ENCODE measurements around the gene BARD1.
"Not testable (repeated sequence)": the region's sequence is repeated elsewhere in the genome, so short reads cannot be mapped to it uniquely, and the experiment has no call there.

The BARD1 gene

DNA sequence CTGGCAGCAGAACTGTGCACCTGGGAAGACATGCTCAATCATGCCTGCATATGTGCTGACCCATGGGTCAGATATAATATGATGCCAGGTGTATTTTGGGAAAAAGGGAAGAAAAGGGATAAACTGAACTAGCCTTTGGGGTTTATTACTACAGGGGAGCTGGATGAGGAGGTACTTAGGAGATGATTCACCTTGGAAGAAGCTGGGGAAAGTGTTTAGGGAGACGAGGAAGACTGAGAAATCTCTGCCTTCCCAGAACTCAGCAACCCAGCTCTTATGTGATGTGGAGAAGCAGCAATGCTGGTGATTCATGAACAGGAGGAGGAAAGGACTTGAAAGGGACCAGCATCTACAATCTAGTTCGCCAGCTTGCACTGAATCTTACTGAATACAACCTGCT lies 110.2 kb downstream of the BARD1 start:
- TF ChIP-seq, protein P1, sequence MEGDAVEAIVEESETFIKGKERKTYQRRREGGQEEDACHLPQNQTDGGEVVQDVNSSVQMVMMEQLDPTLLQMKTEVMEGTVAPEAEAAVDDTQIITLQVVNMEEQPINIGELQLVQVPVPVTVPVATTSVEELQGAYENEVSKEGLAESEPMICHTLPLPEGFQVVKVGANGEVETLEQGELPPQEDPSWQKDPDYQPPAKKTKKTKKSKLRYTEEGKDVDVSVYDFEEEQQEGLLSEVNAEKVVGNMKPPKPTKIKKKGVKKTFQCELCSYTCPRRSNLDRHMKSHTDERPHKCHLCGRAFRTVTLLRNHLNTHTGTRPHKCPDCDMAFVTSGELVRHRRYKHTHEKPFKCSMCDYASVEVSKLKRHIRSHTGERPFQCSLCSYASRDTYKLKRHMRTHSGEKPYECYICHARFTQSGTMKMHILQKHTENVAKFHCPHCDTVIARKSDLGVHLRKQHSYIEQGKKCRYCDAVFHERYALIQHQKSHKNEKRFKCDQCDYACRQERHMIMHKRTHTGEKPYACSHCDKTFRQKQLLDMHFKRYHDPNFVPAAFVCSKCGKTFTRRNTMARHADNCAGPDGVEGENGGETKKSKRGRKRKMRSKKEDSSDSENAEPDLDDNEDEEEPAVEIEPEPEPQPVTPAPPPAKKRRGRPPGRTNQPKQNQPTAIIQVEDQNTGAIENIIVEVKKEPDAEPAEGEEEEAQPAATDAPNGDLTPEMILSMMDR (IDR thresholded peaks at IDR 0.05; ENCODE audit: borderline replicate concordance, control extremely low read depth, extremely low read depth, insufficient read depth, missing control alignments), result no peak

GRCh38 chr2:214696681-214697080 lies 112.8 kb downstream of the BARD1 start:
- in situ Hi-C loops (cut with MboI; ENCODE audit: low sequenced_read_pairs, unreplicated experiment), result no loop called here
- TF ChIP-seq, protein P1 (IDR thresholded peaks at IDR 0.05; ENCODE audit: borderline replicate concordance, control extremely low read depth, extremely low read depth, insufficient read depth, missing control alignments), result no peak
- no peak for DNase-seq (ENCODE audit: low spot score)

More for the DNA sequence above, 110.2 kb downstream of the BARD1 start:
- DNase-seq (ENCODE audit: low spot score), result no peak
- in situ Hi-C loops (cut with MboI; ENCODE audit: low sequenced_read_pairs, unreplicated experiment), result no loop called here

DNA sequence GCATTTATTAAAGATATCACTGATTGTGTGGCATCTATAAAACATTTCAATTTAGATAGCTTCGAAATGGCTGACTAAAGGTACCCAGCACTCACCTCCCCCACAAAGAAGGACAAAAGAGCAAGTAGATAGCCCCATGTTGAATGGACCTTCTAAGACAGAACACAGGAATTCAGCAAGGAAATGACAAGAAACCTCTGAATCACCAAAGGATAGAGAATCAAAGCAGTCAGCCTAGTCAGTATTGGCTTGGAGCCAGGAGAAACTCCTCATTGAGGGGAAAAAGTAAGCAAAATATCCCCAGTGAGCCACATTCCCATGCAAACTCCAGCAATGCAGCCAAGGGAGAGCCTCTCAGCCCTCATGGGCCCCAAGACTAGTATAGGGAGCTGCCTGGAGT lies 113.7 kb downstream of the BARD1 start:
- no peak for DNase-seq (ENCODE audit: low spot score)
- in situ Hi-C loops (cut with MboI; ENCODE audit: low sequenced_read_pairs, unreplicated experiment), result no loop called here
- TF ChIP-seq, protein P1 (IDR thresholded peaks at IDR 0.05; ENCODE audit: borderline replicate concordance, control extremely low read depth, extremely low read depth, insufficient read depth, missing control alignments), result no peak

DNA sequence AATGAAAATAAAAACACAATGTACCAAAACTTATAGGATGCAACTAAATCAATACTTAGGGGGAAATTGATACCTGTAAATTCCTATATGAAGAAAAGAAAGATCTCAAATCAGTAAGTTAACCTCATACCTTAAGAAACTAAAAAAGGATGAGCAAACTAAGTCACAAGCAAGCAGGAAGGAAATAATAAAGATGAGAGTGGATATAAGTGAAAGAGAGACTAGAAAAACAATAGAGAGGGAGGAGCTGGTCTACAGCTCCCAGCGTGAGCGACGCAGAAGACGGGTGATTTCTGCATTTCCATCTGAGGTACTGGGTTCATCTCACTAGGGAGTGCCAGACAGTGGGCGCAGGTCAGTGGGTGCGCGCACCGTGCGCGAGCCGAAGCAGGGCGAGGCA lies 125.9 kb downstream of the BARD1 start:
- DNase-seq (ENCODE audit: low spot score); in situ Hi-C loops (cut with MboI; ENCODE audit: low sequenced_read_pairs, unreplicated experiment): not testable (repeated sequence)

DNA sequence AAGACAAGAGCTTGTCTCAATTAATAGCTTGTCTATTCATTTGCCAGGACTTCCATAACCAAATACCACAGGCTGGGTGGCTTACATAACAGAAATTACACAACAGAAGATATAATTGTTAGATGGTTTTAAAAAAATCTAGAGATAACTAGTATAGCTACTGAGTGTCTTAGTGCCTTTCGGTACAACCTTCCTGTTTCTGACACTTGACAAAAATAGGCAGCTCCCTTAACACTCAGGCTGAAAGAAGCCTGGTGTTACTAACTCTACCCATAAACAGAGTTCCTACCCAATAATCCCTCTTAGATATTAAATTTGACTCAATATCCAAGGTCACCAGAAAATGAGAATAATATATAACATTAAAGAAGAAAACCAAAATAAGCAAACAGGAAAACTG lies 129.7 kb downstream of the BARD1 start:
- in situ Hi-C loops (cut with MboI; ENCODE audit: low sequenced_read_pairs, unreplicated experiment), result no loop called here
- TF ChIP-seq, protein P1 (IDR thresholded peaks at IDR 0.05; ENCODE audit: borderline replicate concordance, control extremely low read depth, extremely low read depth, insufficient read depth, missing control alignments), result no peak
- no peak for DNase-seq (ENCODE audit: low spot score)

DNA sequence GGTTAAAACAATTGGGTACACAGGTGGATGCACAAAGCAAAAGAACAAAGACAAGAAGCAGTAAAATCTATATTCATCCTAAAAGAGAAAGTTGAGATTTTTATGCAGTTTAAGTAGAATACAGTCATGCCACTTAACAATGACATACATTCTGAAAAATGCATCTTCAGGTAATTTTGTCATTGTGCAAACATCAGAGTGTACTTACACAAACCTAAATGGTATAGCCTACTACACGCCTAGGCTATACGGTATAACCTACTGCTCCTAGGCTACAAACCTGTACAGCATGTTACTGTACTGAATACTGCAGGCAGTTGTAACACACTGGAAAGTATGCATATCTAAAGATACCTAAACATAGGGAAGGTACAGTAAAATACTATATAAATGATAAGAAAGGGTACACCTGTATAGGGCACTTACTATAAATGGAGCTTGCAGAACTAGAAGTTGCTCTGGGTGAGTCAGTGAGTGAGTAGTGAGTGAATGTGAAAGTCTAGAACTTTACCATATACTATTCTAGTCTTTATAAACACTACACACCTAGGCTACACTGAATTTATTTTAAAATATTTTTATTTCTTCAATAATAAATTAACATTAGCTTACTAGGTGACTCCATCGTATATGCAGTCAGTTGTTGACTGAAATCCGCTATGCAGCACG lies 132.9 kb downstream of the BARD1 start:
- TF ChIP-seq, protein P1 (IDR thresholded peaks at IDR 0.05; ENCODE audit: borderline replicate concordance, control extremely low read depth, extremely low read depth, insufficient read depth, missing control alignments), result no peak
- no peak for DNase-seq (ENCODE audit: low spot score)
- in situ Hi-C loops (cut with MboI; ENCODE audit: low sequenced_read_pairs, unreplicated experiment), result no loop called here
